Neural crest cell (in vitro differentiated cells): ENCODE results near the gene MRPS18A. TPM values are rescaled to one million over a fixed set of nuclear protein-coding genes. Genes with fewer than 3 reads are reported as not detected.
"Not testable (repeated sequence)": the region's sequence is repeated elsewhere in the genome, so short reads cannot be mapped to it uniquely, and the experiment has no call there.

Experiments used
- DNase-seq: peaks from one replicate; pipeline ENCODE4 v3.0.0; 2021; ENCODE audit warnings: low read depth, mixed read lengths, low spot score
- H3K27ac Mint-ChIP-seq: one replicate; pipeline ENCODE4 v1.8.0; 2021; ENCODE audit warnings: mild to moderate bottlenecking, mixed read lengths; ENCODE audit not compliant: unreplicated experiment
- H3K27me3 Mint-ChIP-seq: 2 replicates; pipeline ENCODE4 v1.8.0; 2021; ENCODE audit warnings: low read depth, mild to moderate bottlenecking, mixed read lengths
- H3K36me3 Mint-ChIP-seq: 2 replicates; pipeline ENCODE4 v1.8.0; 2021; ENCODE audit warnings: low read depth, mild to moderate bottlenecking, mixed read lengths
- H3K4me1 Mint-ChIP-seq: 2 replicates; pipeline ENCODE4 v1.8.0; 2021; ENCODE audit warnings: mixed read lengths
- H3K4me3 Mint-ChIP-seq: one replicate; pipeline ENCODE4 v1.8.0; 2021; ENCODE audit warnings: mild to moderate bottlenecking, mixed read lengths
- H3K9me3 Mint-ChIP-seq: 2 replicates; pipeline ENCODE4 v1.8.0; 2021; ENCODE audit warnings: mixed read lengths
- CTCF ChIP-seq: fragments of 200-600 bp; sonication (generic); conservative IDR thresholded peaks from 2 replicates; pipeline ENCODE4 v1.5.0; 2021; ENCODE audit warnings: antibody characterized with exemption, mild to moderate bottlenecking
- total RNA-seq: library from RNA; stranded (reverse); gene quantifications from 2 replicates; pipeline ENCODE4 v1.2.1, GENCODE V29; 2021

The MRPS18A gene
- total RNA-seq, 1 donor from 2014 or later = 49.5 TPM

- no peak for TF ChIP-seq CTCF
- Mint-ChIP-seq H3K4me3 (peak overlapping the region; percentile 98), H3K9me3 (no peaks in the 10 kb centered on the region), H3K27me3 (no peaks in the 10 kb centered on the region), H3K27ac (peak overlapping the region; percentile 96), H3K4me1 (peaks cover 44% of the 10 kb centered on the region), H3K36me3 (peaks cover 4% of the 10 kb centered on the region)
- no peak for DNase-seq
Observed at GRCh38 chr6:43634702-43635303, 52.8 kb downstream of the MRPS18A start.

GRCh38 chr6:43633002-43633401 lies 54.6 kb downstream of the MRPS18A start:
- not testable (repeated sequence) for H3K27me3 Mint-ChIP-seq, H3K9me3 Mint-ChIP-seq, H3K36me3 Mint-ChIP-seq, DNase-seq, H3K4me3 Mint-ChIP-seq, H3K27ac Mint-ChIP-seq
- H3K4me1 Mint-ChIP-seq = peaks cover 45% of the 10 kb centered on the region

GRCh38 chr6:43630980-43631619 lies 56.5 kb downstream of the MRPS18A start:
- TF ChIP-seq CTCF = no peak
- H3K36me3 Mint-ChIP-seq = peaks cover 2% of the 10 kb centered on the region
- H3K9me3 Mint-ChIP-seq = no peaks in the 10 kb centered on the region

GRCh38 chr6:43629505-43630300 lies 57.9 kb downstream of the MRPS18A start:
- TF ChIP-seq CTCF = no peak
- no peaks in the 10 kb centered on the region for H3K9me3 Mint-ChIP-seq
- H3K4me3 Mint-ChIP-seq = peak overlapping the region; percentile 99
- peaks cover 2% of the 10 kb centered on the region for H3K36me3 Mint-ChIP-seq
- no peaks in the 10 kb centered on the region for H3K27me3 Mint-ChIP-seq
- peak; percentile 79 for DNase-seq
- peaks cover 39% of the 10 kb centered on the region for H3K4me1 Mint-ChIP-seq
- H3K27ac Mint-ChIP-seq = peak overlapping the region; percentile 100

More at GRCh38 chr6:43630980-43631619, 56.5 kb downstream of the MRPS18A start:
- Mint-ChIP-seq H3K27me3 (no peaks in the 10 kb centered on the region), H3K27ac (peak overlapping the region; percentile 89), H3K4me1 (peaks cover 50% of the 10 kb centered on the region), H3K4me3 (peak overlapping the region; percentile 81)
- DNase-seq = no peak

GRCh38 chr6:43629104-43629504 lies 58.5 kb downstream of the MRPS18A start, which contains the start of gene GTPBP2:
TSS of gene GTPBP2 (minus strand) at chr6:43629264. CDS start at chr6:43629162, 102 bp downstream.
- Mint-ChIP-seq H3K27ac (peak within 1 kb of the TSS; percentile 100), H3K9me3 (no peaks in the 10 kb centered on the region), H3K4me3 (peak within 1 kb of the TSS; percentile 99), H3K27me3 (no peaks in the 10 kb centered on the region), H3K4me1 (peaks cover 39% of the 10 kb centered on the region), H3K36me3 (peaks cover 2% of the 10 kb centered on the region)
- no peak for TF ChIP-seq CTCF
- peak; percentile 96 for DNase-seq
